B cell (primary cell): ENCODE measurements around the gene SEM1.

Experiments
- EZH2 ChIP-seq: IDR thresholded peaks from 2 replicates; pipeline ENCODE4 v1.6.1; 2012; ENCODE audit warnings: borderline replicate concordance, low read depth, mild to moderate bottlenecking, moderate library complexity, low read length; ENCODE audit not compliant: insufficient read depth, poor library complexity, severe bottlenecking
- TF ChIP-seq, protein P1 (sequence below): fragments of 200-600 bp; IDR thresholded peaks from one replicate; pipeline ENCODE4 v1.8.0; 2022; ENCODE audit warnings: antibody characterized with exemption, mild to moderate bottlenecking

DNA sequence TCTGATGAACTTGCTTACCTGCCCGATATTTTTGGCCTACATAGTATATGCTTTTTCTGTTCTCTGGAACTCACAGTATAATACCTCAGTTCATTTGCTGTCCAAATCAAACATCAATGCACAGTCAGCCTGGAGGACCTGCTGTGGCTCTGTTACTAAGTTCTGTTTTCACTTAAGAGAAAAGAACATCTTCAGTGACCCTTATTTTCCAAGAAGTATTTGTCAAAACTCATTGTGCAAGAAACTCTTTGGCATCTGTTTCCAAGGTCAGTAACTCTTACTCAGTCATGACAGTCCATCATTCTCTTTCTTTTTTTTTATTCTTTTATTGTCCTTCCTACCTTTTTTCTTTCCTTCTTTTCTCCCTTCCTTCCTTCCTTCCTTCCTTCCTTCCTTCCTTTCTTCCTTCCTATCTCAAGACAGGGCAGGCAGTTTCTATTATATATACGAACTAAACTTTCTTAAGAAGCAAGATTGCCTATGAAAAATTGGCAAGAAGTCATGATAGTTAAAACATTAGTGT, 37.8 kb upstream of the SEM1 start:
- TF ChIP-seq, protein P1, sequence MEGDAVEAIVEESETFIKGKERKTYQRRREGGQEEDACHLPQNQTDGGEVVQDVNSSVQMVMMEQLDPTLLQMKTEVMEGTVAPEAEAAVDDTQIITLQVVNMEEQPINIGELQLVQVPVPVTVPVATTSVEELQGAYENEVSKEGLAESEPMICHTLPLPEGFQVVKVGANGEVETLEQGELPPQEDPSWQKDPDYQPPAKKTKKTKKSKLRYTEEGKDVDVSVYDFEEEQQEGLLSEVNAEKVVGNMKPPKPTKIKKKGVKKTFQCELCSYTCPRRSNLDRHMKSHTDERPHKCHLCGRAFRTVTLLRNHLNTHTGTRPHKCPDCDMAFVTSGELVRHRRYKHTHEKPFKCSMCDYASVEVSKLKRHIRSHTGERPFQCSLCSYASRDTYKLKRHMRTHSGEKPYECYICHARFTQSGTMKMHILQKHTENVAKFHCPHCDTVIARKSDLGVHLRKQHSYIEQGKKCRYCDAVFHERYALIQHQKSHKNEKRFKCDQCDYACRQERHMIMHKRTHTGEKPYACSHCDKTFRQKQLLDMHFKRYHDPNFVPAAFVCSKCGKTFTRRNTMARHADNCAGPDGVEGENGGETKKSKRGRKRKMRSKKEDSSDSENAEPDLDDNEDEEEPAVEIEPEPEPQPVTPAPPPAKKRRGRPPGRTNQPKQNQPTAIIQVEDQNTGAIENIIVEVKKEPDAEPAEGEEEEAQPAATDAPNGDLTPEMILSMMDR = no peak
- TF ChIP-seq EZH2 = no peak
